Ishikawa (cell line): ENCODE results near the gene TRIP10.

Source experiments
- CEBPB ChIP-seq: IDR thresholded peaks from 2 replicates; pipeline ENCODE4 v1.6.1; 2012
- EP300 ChIP-seq: IDR thresholded peaks from 2 replicates; pipeline ENCODE4 v1.6.1; 2012; ENCODE audit warnings: borderline replicate concordance
- NFIC ChIP-seq: IDR thresholded peaks from 2 replicates; pipeline ENCODE4 v1.6.1; 2012
- TEAD4 ChIP-seq: IDR thresholded peaks from 2 replicates; pipeline ENCODE4 v1.6.1; 2012
- TF ChIP-seq, protein P1 (sequence below): IDR thresholded peaks from 2 replicates; pipeline ENCODE4 v1.6.1; 2012; ENCODE audit warnings: low read depth, mild to moderate bottlenecking

DNA sequence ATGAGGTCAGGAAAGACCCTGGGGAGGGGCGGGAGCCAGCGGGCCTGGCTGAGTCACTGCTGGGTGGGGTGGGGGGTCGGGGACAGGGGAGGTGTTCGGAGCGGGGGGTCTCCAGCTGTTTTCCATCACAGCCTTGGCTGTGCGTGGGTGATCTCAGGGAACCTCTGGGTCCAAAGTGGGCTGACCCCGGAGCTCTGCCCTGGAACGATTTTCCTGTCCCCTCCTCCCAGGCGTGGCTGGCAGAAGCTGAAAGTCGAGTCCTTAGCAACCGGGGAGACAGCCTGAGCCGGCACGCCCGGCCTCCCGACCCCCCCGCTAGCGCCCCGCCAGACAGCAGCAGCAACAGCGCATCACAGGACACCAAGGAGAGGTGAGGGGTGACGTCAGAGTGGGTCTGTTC is 10.6 kb downstream of the TRIP10 start:
- TF ChIP-seq EP300 = no peak
- no peak for TF ChIP-seq NFIC
- TF ChIP-seq CEBPB = no peak
- TF ChIP-seq, protein P1, sequence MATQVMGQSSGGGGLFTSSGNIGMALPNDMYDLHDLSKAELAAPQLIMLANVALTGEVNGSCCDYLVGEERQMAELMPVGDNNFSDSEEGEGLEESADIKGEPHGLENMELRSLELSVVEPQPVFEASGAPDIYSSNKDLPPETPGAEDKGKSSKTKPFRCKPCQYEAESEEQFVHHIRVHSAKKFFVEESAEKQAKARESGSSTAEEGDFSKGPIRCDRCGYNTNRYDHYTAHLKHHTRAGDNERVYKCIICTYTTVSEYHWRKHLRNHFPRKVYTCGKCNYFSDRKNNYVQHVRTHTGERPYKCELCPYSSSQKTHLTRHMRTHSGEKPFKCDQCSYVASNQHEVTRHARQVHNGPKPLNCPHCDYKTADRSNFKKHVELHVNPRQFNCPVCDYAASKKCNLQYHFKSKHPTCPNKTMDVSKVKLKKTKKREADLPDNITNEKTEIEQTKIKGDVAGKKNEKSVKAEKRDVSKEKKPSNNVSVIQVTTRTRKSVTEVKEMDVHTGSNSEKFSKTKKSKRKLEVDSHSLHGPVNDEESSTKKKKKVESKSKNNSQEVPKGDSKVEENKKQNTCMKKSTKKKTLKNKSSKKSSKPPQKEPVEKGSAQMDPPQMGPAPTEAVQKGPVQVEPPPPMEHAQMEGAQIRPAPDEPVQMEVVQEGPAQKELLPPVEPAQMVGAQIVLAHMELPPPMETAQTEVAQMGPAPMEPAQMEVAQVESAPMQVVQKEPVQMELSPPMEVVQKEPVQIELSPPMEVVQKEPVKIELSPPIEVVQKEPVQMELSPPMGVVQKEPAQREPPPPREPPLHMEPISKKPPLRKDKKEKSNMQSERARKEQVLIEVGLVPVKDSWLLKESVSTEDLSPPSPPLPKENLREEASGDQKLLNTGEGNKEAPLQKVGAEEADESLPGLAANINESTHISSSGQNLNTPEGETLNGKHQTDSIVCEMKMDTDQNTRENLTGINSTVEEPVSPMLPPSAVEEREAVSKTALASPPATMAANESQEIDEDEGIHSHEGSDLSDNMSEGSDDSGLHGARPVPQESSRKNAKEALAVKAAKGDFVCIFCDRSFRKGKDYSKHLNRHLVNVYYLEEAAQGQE = no peak
- TF ChIP-seq TEAD4 = no peak
